Non-pigmented ciliary epithelial cell (primary cell): ENCODE measurements around the gene PC.
"Not testable (repeated sequence)": the region's sequence is repeated elsewhere in the genome, so short reads cannot be mapped to it uniquely, and the experiment has no call there.

ENCODE experiments used
- DNase-seq: peaks from one replicate; pipeline ENCODE4 v3.0.0-alpha.2; 2010; ENCODE audit warnings: low read depth

PC gene

GRCh38 chr11:66843776-66844495, 114.2 kb downstream of the PC start:
- no peak for DNase-seq

- DNase-seq = no peak
Measured at GRCh38 chr11:66842896-66843775, 115.0 kb downstream of the PC start, which contains the start of gene RCE1. Gene RCE1 (plus strand): TSS chr11:66843441. CDS start chr11:66843456, 15 bp downstream.

DNA sequence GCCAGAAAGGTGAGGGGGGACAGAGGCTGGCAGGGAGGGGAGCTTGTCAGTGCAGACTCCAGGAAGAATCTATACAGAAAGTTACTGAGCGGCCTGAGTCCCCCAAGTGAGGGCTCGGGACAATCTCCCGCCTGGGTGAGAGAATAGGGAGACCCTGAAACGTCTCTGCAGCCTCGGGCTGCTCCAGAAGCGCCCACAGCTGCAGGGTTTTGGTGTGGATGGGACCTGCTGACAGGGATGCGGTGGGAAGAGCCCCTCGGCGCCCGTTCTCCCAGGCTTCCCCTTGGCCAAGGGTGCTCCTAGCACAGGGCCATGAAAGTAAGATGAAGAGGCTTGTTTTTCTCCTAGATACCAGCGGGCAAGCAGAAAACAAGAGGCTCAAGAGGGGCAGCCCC, 115.7 kb downstream of the PC start:
- no peak for DNase-seq

DNA sequence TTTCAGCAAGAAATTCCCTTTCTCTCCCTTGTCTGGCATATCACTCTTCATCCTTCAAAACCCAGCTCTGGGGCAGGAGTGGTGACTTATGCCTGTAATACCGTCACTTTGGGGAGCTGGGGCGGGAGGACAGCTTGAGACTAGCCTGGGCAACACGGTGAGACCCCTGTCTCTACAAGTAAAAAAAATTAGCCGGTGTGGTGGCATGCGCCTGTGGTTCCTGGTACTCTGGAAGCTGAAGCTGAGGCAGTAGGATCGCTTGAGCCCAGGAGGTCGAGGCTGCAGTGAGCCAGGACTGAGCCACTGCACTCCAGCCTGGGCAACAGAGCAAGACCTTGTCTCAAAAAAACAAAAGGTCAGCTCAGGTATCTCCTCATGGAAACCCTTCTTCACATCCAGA, 116.3 kb downstream of the PC start:
- no peak for DNase-seq

GRCh38 chr11:66840317-66841091, 117.7 kb downstream of the PC start:
- no peak for DNase-seq

GRCh38 chr11:66835768-66836405, 122.3 kb downstream of the PC start:
- DNase-seq = no peak

GRCh38 chr11:66834943-66835342, 123.2 kb downstream of the PC start:
- no peak for DNase-seq

DNA sequence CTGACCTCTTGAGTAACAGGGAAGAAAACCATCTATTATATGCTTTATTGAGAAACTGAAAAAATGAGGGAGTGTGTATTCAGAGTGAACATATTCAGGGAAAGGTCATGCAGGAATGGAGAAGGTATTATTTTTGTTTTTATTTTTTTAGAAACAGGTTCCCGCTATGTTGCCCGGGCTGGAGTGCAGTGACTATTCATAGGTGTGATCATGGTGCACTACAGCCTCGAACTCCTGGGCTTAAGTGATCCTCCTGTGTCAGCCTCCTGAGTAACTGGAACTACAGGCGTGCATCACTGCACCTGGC, 123.7 kb downstream of the PC start:
- DNase-seq = no peak

- DNase-seq = not testable (repeated sequence)
Measured at GRCh38 chr11:66824573-66824972, 133.6 kb downstream of the PC start.

GRCh38 chr11:66823700-66824099, 134.5 kb downstream of the PC start:
- no peak for DNase-seq

DNA sequence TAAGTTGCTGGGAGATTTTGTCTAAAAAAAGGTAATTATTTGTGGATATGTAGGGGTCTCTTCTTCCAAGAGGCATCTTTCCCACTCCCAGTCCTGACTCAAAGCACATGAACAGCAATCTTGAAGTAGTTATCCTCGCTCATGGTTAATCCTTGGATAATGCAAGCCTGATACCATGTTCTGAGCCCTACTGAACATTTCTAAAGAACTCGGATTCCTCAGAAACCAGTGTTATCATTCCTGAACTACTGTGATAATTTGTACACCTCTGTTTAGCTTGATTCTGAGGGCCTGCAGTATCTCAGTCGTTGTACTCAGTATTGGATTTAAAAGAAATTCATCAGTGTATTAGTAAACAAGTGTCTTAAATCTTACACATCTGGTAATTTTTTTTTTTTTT, 137.3 kb downstream of the PC start:
- no peak for DNase-seq

DNA sequence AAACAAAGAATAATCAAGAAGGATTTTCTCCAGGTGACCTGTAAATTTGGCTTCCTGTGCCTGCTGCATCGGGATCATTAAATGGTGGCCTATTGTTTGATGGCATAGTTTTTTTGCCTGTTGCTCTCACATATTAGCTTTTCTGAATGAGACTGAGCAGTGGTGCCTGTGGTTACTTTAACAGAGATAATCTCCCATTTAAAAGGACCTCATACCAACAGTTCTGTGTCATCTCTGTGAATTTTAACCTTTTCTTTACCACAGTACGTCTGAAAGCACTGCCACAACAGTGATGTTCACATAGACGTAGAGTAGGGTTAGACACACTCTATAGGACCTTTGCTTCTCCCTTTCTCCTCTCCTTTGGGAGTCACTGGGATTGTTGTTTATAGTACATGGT, 137.8 kb downstream of the PC start:
- no peak for DNase-seq

DNA sequence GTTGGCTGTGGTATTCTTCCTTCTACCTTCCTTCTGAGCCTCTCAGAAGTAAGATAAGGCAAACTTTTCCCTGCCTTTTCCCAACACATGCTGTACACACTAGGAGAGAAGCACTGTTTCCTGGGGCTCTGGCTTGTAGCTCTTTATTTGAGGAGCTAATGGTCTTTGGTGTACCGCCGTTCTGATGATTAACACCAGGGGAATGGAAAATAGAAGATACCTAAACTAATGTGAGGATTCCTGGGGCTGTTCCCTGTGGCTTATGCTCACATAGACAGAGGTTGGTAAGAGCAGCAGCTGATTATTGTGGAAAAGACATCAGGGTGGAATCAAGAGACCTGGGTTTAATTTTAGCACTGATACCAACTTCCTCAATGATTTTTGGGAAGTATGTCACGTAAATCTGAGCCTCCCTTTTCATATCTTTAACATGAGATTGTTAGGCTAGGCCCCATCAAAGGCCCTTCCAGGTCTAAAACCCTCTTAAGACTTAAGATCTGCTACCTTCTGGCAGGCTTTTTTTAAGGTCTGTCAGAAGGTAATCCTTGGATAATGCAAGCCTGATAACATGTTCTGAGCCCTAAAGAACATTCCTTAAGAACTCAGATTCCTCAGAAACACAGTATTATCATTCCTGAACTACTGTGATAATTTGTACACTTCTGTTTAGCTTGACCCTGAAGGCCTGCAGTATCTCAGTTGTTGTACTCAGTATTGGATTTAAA, 139.8 kb downstream of the PC start:
- no peak for DNase-seq

GRCh38 chr11:66815646-66816045, 142.5 kb downstream of the PC start:
- DNase-seq = no peak

- DNase-seq = no peak
Measured at GRCh38 chr11:66814678-66815077, 143.5 kb downstream of the PC start.

DNA sequence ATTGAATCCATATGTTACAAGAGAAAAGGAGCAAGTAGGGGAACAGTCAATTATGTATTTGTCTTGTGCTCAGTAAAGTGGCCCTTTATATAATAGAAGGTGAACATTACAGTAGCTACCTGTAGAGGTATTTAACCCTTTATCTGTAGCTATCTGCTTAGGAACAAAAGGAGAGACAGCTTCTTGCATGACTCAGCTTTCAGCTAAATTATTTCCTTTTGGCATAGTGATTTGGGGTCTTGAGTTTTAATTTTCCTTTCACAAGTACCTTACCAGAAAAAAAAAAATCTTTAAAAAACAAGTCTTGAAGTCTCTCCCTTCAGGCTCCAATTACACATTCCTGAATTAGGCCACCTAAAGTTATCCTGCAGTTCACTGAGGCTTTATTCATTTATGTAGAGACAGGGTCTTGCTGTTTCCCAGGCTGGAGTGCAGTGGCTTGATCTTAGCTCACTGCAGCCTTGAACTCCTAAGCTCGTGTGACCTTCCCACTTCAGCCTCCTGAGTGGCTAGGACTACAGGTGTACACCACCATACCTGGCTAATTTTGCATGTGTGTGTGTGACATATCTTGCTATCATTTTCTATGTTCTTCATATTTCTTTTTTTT, 147.5 kb downstream of the PC start:
- no peak for DNase-seq

GRCh38 chr11:66809592-66809991, 148.6 kb downstream of the PC start:
- no peak for DNase-seq

GRCh38 chr11:66800720-66801428, 157.3 kb downstream of the PC start:
- no peak for DNase-seq

GRCh38 chr11:66799815-66800214, 158.4 kb downstream of the PC start:
- not testable (repeated sequence) for DNase-seq
